WTC11 (cell line): ENCODE data around the gene ANKRD66. TPM values are rescaled to one million over a fixed set of nuclear protein-coding genes. Genes with fewer than 3 reads are reported as not detected.

ENCODE experiments used
- ATAC-seq: fragments of 200-7000 bp; cut with Tn5 transposase; 2 replicates; pipeline ENCODE4 v1.10.0; 2021; ENCODE audit warnings: mild to moderate bottlenecking, moderate library complexity
- CTCF ChIA-PET: fragments of 300-600 bp; sonication (Branson Sonifier 250); formaldehyde crosslinking; loops from one replicate; lab custom pipeline; 2021; ENCODE audit warnings: antibody characterized with exemption; lab: Charles Lee
- POLR2A ChIA-PET: fragments of 350-600 bp; sonication (Branson Sonifier 250); formaldehyde crosslinking; loops from one replicate; lab custom pipeline; 2021; ENCODE audit warnings: antibody characterized with exemption; lab: Charles Lee
- DNase-seq: peaks from one replicate; pipeline ENCODE4 v3.0.0; 2021; ENCODE audit warnings: low spot score
- H3K27ac Mint-ChIP-seq: 2 replicates; pipeline ENCODE4 v1.8.0; 2021; ENCODE audit warnings: mixed read lengths
- H3K27me3 Mint-ChIP-seq: 2 replicates; pipeline ENCODE4 v1.8.0; 2021; ENCODE audit warnings: low read depth, mild to moderate bottlenecking, moderate library complexity, mixed read lengths
- H3K36me3 Mint-ChIP-seq: 2 replicates; pipeline ENCODE4 v1.8.0; 2021; ENCODE audit warnings: mixed read lengths
- H3K4me1 Mint-ChIP-seq: 2 replicates; pipeline ENCODE4 v1.8.0; 2022; ENCODE audit warnings: mixed read lengths
- H3K4me3 Mint-ChIP-seq: 2 replicates; pipeline ENCODE4 v1.8.0; 2021; ENCODE audit warnings: mild to moderate bottlenecking, moderate library complexity, mixed read lengths
- H3K9me3 Mint-ChIP-seq: 2 replicates; pipeline ENCODE4 v1.8.0; 2021; ENCODE audit warnings: mixed read lengths
- CREB1 ChIP-seq: sonication (generic); formaldehyde crosslinking; IDR thresholded peaks from 2 replicates; pipeline ENCODE4 v1.8.0; 2023; ENCODE audit warnings: mild to moderate bottlenecking, missing genetic modification reagents
- CREM ChIP-seq: sonication (generic); formaldehyde crosslinking; IDR thresholded peaks from 2 replicates; pipeline ENCODE4 v1.8.1; 2022; ENCODE audit warnings: mild to moderate bottlenecking, missing genetic modification reagents, moderate library complexity
- ESRRA ChIP-seq: sonication (generic); formaldehyde crosslinking; IDR thresholded peaks from 2 replicates; pipeline ENCODE4 v1.8.1; 2022; ENCODE audit warnings: mild to moderate bottlenecking, missing genetic modification reagents, borderline replicate concordance
- GRHL2 ChIP-seq: fragments of 250-450 bp; sonication (Bioruptor Pico); IDR thresholded peaks from 2 replicates; pipeline ENCODE4 v1.8.0; 2022; ENCODE audit warnings: mild to moderate bottlenecking, moderate library complexity; ENCODE audit not compliant: insufficient replicate concordance, severe bottlenecking
- HMGA2 ChIP-seq: fragments of 250-450 bp; sonication (Bioruptor Pico); IDR thresholded peaks from 2 replicates; pipeline ENCODE4 v1.4.0; 2021; ENCODE audit warnings: mild to moderate bottlenecking, moderate library complexity
- KAT7 ChIP-seq: sonication (generic); formaldehyde crosslinking; IDR thresholded peaks from 2 replicates; pipeline ENCODE4 v1.8.1; 2023; ENCODE audit warnings: missing genetic modification reagents, mild to moderate bottlenecking, borderline replicate concordance
- NR1H2 ChIP-seq: sonication (generic); formaldehyde crosslinking; IDR thresholded peaks from 2 replicates; pipeline ENCODE4 v1.9.0; 2021; ENCODE audit warnings: mild to moderate bottlenecking, moderate library complexity, missing genetic modification reagents
- NR3C1 ChIP-seq: sonication (generic); formaldehyde crosslinking; conservative IDR thresholded peaks from 2 replicates; pipeline ENCODE4 v1.8.1; 2023; ENCODE audit warnings: low read depth, mild to moderate bottlenecking, missing genetic modification reagents
- TP53 ChIP-seq: sonication (generic); formaldehyde crosslinking; IDR thresholded peaks from 2 replicates; pipeline ENCODE4 v1.8.1; 2023; ENCODE audit warnings: mild to moderate bottlenecking, missing genetic modification reagents
- ZNF219 ChIP-seq: sonication (generic); formaldehyde crosslinking; IDR thresholded peaks from 2 replicates; pipeline ENCODE4 v1.8.0; 2023; ENCODE audit warnings: missing genetic modification reagents, mild to moderate bottlenecking, borderline replicate concordance
- total RNA-seq: library from RNA; stranded (reverse); gene quantifications from 3 replicates; pipeline ENCODE4 v1.2.3, GENCODE V29; 2021
- TF ChIP-seq, protein P1 (sequence below): sonication (generic); formaldehyde crosslinking; IDR thresholded peaks from 2 replicates; pipeline ENCODE4 v1.8.0; 2022; ENCODE audit warnings: mild to moderate bottlenecking, missing genetic modification reagents
- TF ChIP-seq, protein P2 (sequence below): sonication (generic); formaldehyde crosslinking; IDR thresholded peaks from 2 replicates; pipeline ENCODE4 v1.8.0; 2023; ENCODE audit warnings: missing genetic modification reagents, mild to moderate bottlenecking, borderline replicate concordance
- TF ChIP-seq, protein P3 (sequence below): sonication (generic); formaldehyde crosslinking; IDR thresholded peaks from 2 replicates; pipeline ENCODE4 v1.8.0; 2022; ENCODE audit warnings: missing genetic modification reagents
- TF ChIP-seq, protein P4 (sequence below): sonication (generic); formaldehyde crosslinking; IDR thresholded peaks from 2 replicates; pipeline ENCODE4 v1.8.1; 2022; ENCODE audit warnings: low read depth, mild to moderate bottlenecking, moderate library complexity, missing genetic modification reagents, borderline replicate concordance
- TF ChIP-seq, protein P5 (sequence below): sonication (generic); formaldehyde crosslinking; conservative IDR thresholded peaks from 2 replicates; pipeline ENCODE4 v1.8.1; 2023; ENCODE audit warnings: mild to moderate bottlenecking, low read depth, missing genetic modification reagents, moderate library complexity
- TF ChIP-seq, protein P6 (sequence below): fragments of 250-450 bp; sonication (Bioruptor Pico); conservative IDR thresholded peaks from 2 replicates; pipeline ENCODE4 v1.9.0; 2021; ENCODE audit warnings: mild to moderate bottlenecking
- TF ChIP-seq, protein P7 (sequence below): sonication (generic); formaldehyde crosslinking; IDR thresholded peaks from 2 replicates; pipeline ENCODE4 v1.8.1; 2022; ENCODE audit warnings: mild to moderate bottlenecking, missing genetic modification reagents, moderate library complexity, borderline replicate concordance
- TF ChIP-seq, protein P8 (sequence below): sonication (generic); formaldehyde crosslinking; IDR thresholded peaks from 2 replicates; pipeline ENCODE4 v1.8.1; 2023; ENCODE audit warnings: mild to moderate bottlenecking, missing genetic modification reagents, moderate library complexity

The ANKRD66 gene
- total RNA-seq, 1 experiment from 2014 or later = not detected

DNA sequence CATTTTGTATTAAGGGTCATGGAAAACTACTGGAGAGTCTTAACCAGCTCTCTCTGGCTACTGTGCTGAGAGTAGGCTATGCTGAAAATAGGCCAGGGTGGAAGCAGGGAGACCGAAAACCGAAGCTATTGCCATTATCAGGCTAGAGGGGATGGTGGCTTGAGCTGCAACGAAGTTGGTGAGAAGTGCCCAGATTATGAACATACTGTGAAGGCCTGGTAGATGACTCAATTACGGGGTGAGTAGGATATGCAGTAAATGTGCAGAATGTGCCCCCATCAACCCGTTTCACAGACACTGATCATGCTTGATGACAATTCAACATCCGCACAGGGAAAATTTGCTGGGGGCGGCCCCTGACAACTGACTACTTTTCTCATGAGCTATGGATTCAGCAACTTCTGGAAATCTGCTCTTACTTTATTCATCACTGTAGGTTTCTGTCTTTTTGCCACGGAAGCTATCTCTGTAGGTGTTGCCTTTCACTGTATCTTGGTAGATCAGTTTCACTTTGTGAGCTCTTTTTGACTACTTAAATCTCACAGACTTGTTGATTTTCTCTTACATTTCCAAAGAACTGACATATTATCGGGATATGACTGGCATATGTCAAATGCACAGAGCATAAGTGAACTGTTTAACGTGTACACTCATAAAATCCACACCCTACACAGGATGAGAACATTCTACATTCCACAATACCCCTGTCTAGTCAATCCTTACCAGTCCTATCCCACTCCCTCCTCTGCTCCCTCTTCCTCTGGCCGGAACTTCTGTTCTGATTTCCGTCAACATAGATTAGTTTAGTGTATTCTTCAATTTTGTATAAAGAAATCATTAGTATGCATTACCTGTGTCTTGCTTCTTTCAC, 31.0 kb downstream of the ANKRD66 start:
- no peak for ATAC-seq
- Mint-ChIP-seq H3K27ac (no peak overlapping the region), H3K27me3 (no peaks in the 10 kb centered on the region), H3K36me3 (no peaks in the 10 kb centered on the region; the same call in 1 of the 2 replicates), H3K4me3 (no peak overlapping the region), H3K4me1 (peaks cover 4% of the 10 kb centered on the region), H3K9me3 (peaks cover 4% of the 10 kb centered on the region; the same call in 1 of the 2 replicates)
- no peak for DNase-seq
- ChIA-PET POLR2A (no interaction called here), CTCF (no interaction called here)
- TF ChIP-seq, protein P1, sequence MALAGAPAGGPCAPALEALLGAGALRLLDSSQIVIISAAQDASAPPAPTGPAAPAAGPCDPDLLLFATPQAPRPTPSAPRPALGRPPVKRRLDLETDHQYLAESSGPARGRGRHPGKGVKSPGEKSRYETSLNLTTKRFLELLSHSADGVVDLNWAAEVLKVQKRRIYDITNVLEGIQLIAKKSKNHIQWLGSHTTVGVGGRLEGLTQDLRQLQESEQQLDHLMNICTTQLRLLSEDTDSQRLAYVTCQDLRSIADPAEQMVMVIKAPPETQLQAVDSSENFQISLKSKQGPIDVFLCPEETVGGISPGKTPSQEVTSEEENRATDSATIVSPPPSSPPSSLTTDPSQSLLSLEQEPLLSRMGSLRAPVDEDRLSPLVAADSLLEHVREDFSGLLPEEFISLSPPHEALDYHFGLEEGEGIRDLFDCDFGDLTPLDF = no peak
- TF ChIP-seq, protein P2, sequence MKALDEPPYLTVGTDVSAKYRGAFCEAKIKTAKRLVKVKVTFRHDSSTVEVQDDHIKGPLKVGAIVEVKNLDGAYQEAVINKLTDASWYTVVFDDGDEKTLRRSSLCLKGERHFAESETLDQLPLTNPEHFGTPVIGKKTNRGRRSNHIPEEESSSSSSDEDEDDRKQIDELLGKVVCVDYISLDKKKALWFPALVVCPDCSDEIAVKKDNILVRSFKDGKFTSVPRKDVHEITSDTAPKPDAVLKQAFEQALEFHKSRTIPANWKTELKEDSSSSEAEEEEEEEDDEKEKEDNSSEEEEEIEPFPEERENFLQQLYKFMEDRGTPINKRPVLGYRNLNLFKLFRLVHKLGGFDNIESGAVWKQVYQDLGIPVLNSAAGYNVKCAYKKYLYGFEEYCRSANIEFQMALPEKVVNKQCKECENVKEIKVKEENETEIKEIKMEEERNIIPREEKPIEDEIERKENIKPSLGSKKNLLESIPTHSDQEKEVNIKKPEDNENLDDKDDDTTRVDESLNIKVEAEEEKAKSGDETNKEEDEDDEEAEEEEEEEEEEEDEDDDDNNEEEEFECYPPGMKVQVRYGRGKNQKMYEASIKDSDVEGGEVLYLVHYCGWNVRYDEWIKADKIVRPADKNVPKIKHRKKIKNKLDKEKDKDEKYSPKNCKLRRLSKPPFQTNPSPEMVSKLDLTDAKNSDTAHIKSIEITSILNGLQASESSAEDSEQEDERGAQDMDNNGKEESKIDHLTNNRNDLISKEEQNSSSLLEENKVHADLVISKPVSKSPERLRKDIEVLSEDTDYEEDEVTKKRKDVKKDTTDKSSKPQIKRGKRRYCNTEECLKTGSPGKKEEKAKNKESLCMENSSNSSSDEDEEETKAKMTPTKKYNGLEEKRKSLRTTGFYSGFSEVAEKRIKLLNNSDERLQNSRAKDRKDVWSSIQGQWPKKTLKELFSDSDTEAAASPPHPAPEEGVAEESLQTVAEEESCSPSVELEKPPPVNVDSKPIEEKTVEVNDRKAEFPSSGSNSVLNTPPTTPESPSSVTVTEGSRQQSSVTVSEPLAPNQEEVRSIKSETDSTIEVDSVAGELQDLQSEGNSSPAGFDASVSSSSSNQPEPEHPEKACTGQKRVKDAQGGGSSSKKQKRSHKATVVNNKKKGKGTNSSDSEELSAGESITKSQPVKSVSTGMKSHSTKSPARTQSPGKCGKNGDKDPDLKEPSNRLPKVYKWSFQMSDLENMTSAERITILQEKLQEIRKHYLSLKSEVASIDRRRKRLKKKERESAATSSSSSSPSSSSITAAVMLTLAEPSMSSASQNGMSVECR = no peak
- TF ChIP-seq KAT7 (CRISPR knock-in tag) = no peak
- TF ChIP-seq NR3C1 (CRISPR knock-in tag) = no peak
- TF ChIP-seq, protein P3, sequence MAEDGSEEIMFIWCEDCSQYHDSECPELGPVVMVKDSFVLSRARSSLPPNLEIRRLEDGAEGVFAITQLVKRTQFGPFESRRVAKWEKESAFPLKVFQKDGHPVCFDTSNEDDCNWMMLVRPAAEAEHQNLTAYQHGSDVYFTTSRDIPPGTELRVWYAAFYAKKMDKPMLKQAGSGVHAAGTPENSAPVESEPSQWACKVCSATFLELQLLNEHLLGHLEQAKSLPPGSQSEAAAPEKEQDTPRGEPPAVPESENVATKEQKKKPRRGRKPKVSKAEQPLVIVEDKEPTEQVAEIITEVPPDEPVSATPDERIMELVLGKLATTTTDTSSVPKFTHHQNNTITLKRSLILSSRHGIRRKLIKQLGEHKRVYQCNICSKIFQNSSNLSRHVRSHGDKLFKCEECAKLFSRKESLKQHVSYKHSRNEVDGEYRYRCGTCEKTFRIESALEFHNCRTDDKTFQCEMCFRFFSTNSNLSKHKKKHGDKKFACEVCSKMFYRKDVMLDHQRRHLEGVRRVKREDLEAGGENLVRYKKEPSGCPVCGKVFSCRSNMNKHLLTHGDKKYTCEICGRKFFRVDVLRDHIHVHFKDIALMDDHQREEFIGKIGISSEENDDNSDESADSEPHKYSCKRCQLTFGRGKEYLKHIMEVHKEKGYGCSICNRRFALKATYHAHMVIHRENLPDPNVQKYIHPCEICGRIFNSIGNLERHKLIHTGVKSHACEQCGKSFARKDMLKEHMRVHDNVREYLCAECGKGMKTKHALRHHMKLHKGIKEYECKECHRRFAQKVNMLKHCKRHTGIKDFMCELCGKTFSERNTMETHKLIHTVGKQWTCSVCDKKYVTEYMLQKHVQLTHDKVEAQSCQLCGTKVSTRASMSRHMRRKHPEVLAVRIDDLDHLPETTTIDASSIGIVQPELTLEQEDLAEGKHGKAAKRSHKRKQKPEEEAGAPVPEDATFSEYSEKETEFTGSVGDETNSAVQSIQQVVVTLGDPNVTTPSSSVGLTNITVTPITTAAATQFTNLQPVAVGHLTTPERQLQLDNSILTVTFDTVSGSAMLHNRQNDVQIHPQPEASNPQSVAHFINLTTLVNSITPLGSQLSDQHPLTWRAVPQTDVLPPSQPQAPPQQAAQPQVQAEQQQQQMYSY (CRISPR knock-in tag) = no peak
- TF ChIP-seq, protein P4, sequence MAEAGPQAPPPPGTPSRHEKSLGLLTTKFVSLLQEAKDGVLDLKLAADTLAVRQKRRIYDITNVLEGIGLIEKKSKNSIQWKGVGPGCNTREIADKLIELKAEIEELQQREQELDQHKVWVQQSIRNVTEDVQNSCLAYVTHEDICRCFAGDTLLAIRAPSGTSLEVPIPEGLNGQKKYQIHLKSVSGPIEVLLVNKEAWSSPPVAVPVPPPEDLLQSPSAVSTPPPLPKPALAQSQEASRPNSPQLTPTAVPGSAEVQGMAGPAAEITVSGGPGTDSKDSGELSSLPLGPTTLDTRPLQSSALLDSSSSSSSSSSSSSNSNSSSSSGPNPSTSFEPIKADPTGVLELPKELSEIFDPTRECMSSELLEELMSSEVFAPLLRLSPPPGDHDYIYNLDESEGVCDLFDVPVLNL (CRISPR knock-in tag) = no peak
- no peak for TF ChIP-seq CREB1
- TF ChIP-seq, protein P5, sequence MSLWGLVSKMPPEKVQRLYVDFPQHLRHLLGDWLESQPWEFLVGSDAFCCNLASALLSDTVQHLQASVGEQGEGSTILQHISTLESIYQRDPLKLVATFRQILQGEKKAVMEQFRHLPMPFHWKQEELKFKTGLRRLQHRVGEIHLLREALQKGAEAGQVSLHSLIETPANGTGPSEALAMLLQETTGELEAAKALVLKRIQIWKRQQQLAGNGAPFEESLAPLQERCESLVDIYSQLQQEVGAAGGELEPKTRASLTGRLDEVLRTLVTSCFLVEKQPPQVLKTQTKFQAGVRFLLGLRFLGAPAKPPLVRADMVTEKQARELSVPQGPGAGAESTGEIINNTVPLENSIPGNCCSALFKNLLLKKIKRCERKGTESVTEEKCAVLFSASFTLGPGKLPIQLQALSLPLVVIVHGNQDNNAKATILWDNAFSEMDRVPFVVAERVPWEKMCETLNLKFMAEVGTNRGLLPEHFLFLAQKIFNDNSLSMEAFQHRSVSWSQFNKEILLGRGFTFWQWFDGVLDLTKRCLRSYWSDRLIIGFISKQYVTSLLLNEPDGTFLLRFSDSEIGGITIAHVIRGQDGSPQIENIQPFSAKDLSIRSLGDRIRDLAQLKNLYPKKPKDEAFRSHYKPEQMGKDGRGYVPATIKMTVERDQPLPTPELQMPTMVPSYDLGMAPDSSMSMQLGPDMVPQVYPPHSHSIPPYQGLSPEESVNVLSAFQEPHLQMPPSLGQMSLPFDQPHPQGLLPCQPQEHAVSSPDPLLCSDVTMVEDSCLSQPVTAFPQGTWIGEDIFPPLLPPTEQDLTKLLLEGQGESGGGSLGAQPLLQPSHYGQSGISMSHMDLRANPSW (CRISPR knock-in tag) = no peak
- TF ChIP-seq, protein P6, sequence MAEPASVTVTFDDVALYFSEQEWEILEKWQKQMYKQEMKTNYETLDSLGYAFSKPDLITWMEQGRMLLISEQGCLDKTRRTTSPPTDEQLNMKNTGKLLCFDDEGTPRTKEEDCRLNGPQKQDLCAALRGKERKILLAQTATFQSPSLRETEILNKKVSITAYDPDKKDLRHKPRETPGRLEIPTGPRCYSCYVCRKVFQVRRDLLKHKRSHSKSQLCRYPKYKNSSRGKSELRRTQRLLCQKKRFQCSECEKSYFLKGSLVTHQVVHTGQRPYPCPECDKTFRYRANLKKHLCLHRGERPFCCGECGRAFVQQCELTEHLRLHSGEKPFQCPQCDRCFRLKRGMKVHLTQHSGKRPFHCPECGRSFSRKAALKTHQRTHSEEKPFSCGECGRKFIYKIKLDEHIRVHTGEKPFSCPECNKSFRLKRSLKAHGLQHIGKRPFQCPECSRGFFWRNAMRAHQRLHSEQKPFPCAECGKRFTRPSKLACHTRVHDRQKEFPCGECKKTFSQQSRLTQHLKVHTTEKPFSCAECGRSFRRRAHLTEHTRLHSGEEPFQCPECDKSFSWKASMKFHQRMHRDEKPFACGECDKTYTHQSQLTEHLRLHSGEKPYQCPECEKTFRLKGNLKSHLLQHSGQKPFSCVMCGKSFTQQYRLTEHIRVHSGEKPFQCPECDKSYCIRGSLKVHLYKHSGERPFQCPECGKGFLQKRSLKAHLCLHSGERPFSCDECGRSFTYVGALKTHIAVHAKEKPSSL (CRISPR knock-in tag) = no peak
- no peak for TF ChIP-seq HMGA2 (CRISPR knock-in tag)
- TF ChIP-seq ESRRA = no peak
- no peak for TF ChIP-seq TP53 (CRISPR knock-in tag)
- TF ChIP-seq, protein P7, sequence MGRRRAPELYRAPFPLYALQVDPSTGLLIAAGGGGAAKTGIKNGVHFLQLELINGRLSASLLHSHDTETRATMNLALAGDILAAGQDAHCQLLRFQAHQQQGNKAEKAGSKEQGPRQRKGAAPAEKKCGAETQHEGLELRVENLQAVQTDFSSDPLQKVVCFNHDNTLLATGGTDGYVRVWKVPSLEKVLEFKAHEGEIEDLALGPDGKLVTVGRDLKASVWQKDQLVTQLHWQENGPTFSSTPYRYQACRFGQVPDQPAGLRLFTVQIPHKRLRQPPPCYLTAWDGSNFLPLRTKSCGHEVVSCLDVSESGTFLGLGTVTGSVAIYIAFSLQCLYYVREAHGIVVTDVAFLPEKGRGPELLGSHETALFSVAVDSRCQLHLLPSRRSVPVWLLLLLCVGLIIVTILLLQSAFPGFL (CRISPR knock-in tag) = no peak
- no peak for TF ChIP-seq ZNF219 (CRISPR knock-in tag)
- TF ChIP-seq CREM (CRISPR knock-in tag) = no peak
- TF ChIP-seq, protein P8, sequence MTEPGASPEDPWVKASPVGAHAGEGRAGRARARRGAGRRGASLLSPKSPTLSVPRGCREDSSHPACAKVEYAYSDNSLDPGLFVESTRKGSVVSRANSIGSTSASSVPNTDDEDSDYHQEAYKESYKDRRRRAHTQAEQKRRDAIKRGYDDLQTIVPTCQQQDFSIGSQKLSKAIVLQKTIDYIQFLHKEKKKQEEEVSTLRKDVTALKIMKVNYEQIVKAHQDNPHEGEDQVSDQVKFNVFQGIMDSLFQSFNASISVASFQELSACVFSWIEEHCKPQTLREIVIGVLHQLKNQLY (CRISPR knock-in tag) = no peak
- TF ChIP-seq NR1H2 (CRISPR knock-in tag) = no peak
- no peak for TF ChIP-seq GRHL2 (CRISPR knock-in tag)
